Right lobe of liver (tissue), 6 donors: ENCODE data around the gene MAP3K10. TPM values are rescaled to one million over a fixed set of nuclear protein-coding genes. Genes with fewer than 3 reads are reported as not detected.

Experiments used
- ATAC-seq, 4 donors: fragments of 200-7000 bp; cut with Tn5 transposase; one replicate each; pipeline ENCODE4 v1.9.1; 2020; ENCODE audit warnings: mild to moderate bottlenecking in 4 of 4, moderate library complexity in 4 of 4
- DNase-seq, 3 donors: peaks; one replicate each; pipeline ENCODE4 v3.0.0-alpha.2; 2020
- H3K27ac ChIP-seq, 3 donors: fragments of 200-600 bp; one replicate each; pipeline ENCODE4 v1.8.0; 2022
- H3K27me3 ChIP-seq, 2 donors: fragments of 200-600 bp; one replicate each; pipeline ENCODE4 v1.8.0; 2022
- H3K36me3 ChIP-seq, 4 donors: fragments of 200-600 bp; sonication (generic) in 1 of 4; one replicate each; pipeline versions ENCODE4 v1.5.1 to v1.8.0; 2017 to 2022; ENCODE audit warnings: control low read depth in 1 of 4
- H3K4me1 ChIP-seq, 4 donors: fragments of 200-600 bp; sonication (generic) in 1 of 4; one replicate each; pipeline versions ENCODE4 v1.5.1 to v1.8.0; 2017 to 2022; ENCODE audit warnings: control low read depth in 1 of 4
- H3K4me3 ChIP-seq, 3 donors: fragments of 200-600 bp; one replicate each; pipeline ENCODE4 v1.8.0; 2022
- H3K9me3 ChIP-seq, 4 donors: fragments of 200-600 bp; sonication (generic) in 1 of 4; one replicate each; pipeline versions ENCODE4 v1.5.1 to v1.8.0; 2017 to 2022; ENCODE audit warnings: control low read depth in 1 of 4
- CTCF ChIP-seq, 4 donors: fragments of 200-600 bp in 3 of 4; fragments of 450-650 bp in 1 of 4; IDR thresholded peaks; one replicate each; pipeline versions ENCODE4 v1.5.1 to v1.8.0; 2016 to 2022; ENCODE audit warnings: antibody characterized with exemption in 4 of 4, mild to moderate bottlenecking in 2 of 4
- POLR2A ChIP-seq: fragments of 450-650 bp; IDR thresholded peaks from one replicate; pipeline ENCODE4 v1.6.1; 2017; ENCODE audit warnings: antibody characterized with exemption, mild to moderate bottlenecking
- WGBS: methylation state at CpG from one replicate; pipeline ENCODE4 v1.1.6; 2018; ENCODE audit warnings: low coverage, low lambda C conversion rate; ENCODE audit not compliant: insufficient coverage; ENCODE audit errors: missing lambda C conversion rate; 5-methylcytosine and 5-hydroxymethylcytosine counted together
- intact Hi-C, 2 donors: fragments of 100-400 bp; cut with DNase I; formaldehyde crosslinking; loops; one replicate each; pipeline versions ENCODE4 v1.11.2 to v1.14.1; 2022
- total RNA-seq, 6 experiments: library from RNA; depleted of rRNA in 2 of 6; stranded (reverse); fragments of >200 nt in 2 of 6; fragmentation: NEBNext Ultra II Directional in 3 of 6; extraction: Animal tissue kit (Norgen Biotek cat#: 25700) in 3 of 6; gene quantifications; one replicate each; pipeline versions ENCODE4 v1.1.0 to v1.2.4, GENCODE V29; 2016 to 2023
- donor health status: DM: no; HTN: yes; CAD: no.
- donor health status: DM: no; HTN: no; CAD: no.
- donor health status: DM: no; HTN: no; CAD: no.
- donor health status: DM: no; HTN: yes; CAD: no.
- donor health status: DM: no; HTN: yes; CAD: no.

Gene MAP3K10
- total RNA-seq, 6 experiments from 2014 or later: 4.2 to 7.0 (median 6.5) TPM

GRCh38 chr19:40174092-40174491, 17.1 kb upstream of the MAP3K10 start:
- H3K4me3 ChIP-seq: no peak overlapping the region
- no peaks in the 10 kb centered on the region for H3K4me1 ChIP-seq
- intact Hi-C loops: no loop called here
- ATAC-seq (no peak), DNase-seq (no peak)
- WGBS: 71% methylated on average over 3 of the region's 4 CpGs
- H3K27me3 ChIP-seq: no peaks in the 10 kb centered on the region
- no peak overlapping the region for H3K27ac ChIP-seq
- TF ChIP-seq POLR2A: no peak
- TF ChIP-seq CTCF (IDR thresholded peaks at IDR 0.05): no peak
- H3K36me3 ChIP-seq: no peaks in the 10 kb centered on the region
- no peaks in the 10 kb centered on the region for H3K9me3 ChIP-seq

- no peak for DNase-seq
- WGBS: 63% methylated on average over 5 of the region's 5 CpGs
- Histone ChIP-seq H3K4me1 (no peaks in the 10 kb centered on the region), H3K27ac (no peak overlapping the region), H3K27me3 (no peaks in the 10 kb centered on the region), H3K36me3 (no peaks in the 10 kb centered on the region), H3K9me3 (no peaks in the 10 kb centered on the region), H3K4me3 (no peak overlapping the region)
- intact Hi-C loops: no loop called here
- TF ChIP-seq CTCF (IDR thresholded peaks at IDR 0.05) (no peak), POLR2A (no peak)
- no peak for ATAC-seq
Measured at GRCh38 chr19:40175820-40176219, 15.4 kb upstream of the MAP3K10 start.

- no peaks in the 10 kb centered on the region for H3K4me1 ChIP-seq
- no peaks in the 10 kb centered on the region for H3K27me3 ChIP-seq
- ATAC-seq (no peak), DNase-seq (no peak)
- TF ChIP-seq CTCF (IDR thresholded peaks at IDR 0.05): no peak
- TF ChIP-seq POLR2A: no peak
- no peak overlapping the region for H3K27ac ChIP-seq
- no peak overlapping the region for H3K4me3 ChIP-seq
- WGBS: 83% methylated on average over 5 of the region's 5 CpGs
- intact Hi-C loops: no loop called here
- H3K9me3 ChIP-seq: no peaks in the 10 kb centered on the region
- H3K36me3 ChIP-seq: no peaks in the 10 kb centered on the region
Measured at GRCh38 chr19:40177286-40178070, 13.7 kb upstream of the MAP3K10 start.

GRCh38 chr19:40178756-40179155, 12.5 kb upstream of the MAP3K10 start:
- no peak for ATAC-seq
- intact Hi-C loops: no loop called here
- DNase-seq: no peak
- no peak overlapping the region for H3K4me3 ChIP-seq
- no peak overlapping the region for H3K27ac ChIP-seq
- 51% methylated on average over 3 of the region's 4 CpGs for WGBS
- H3K9me3 ChIP-seq: no peaks in the 10 kb centered on the region
- no peaks in the 10 kb centered on the region for H3K27me3 ChIP-seq
- no peaks in the 10 kb centered on the region for H3K36me3 ChIP-seq
- TF ChIP-seq POLR2A: no peak
- no peak for TF ChIP-seq CTCF (IDR thresholded peaks at IDR 0.05)
- no peaks in the 10 kb centered on the region for H3K4me1 ChIP-seq
